Left ventricle myocardium inferior (tissue), 1 donor: ENCODE measurements around the gene SLC2A4RG. TPM values are rescaled to one million over a fixed set of nuclear protein-coding genes. Genes with fewer than 3 reads are reported as not detected.

ENCODE experiments used
- DNase-seq: peaks from one replicate; pipeline ENCODE4 v3.0.0-alpha.2; 2020
- H3K27ac ChIP-seq: fragments of 200-600 bp; replicated peaks from 2 replicates; pipeline ENCODE4 v1.8.0; 2021
- H3K27me3 ChIP-seq: fragments of 200-600 bp; 2 replicates; pipeline ENCODE4 v1.8.0; 2021; ENCODE audit warnings: low read depth
- H3K36me3 ChIP-seq: fragments of 200-600 bp; 2 replicates; pipeline ENCODE4 v1.8.0; 2021
- H3K4me1 ChIP-seq: fragments of 200-600 bp; 2 replicates; pipeline ENCODE4 v1.8.0; 2021
- H3K4me3 ChIP-seq: fragments of 200-600 bp; 2 replicates; pipeline ENCODE4 v1.8.0; 2021; ENCODE audit warnings: mild to moderate bottlenecking, moderate library complexity
- H3K9me3 ChIP-seq: fragments of 200-600 bp; replicated peaks from 2 replicates; pipeline ENCODE4 v1.8.0; 2021
- intact Hi-C: fragments of 100-400 bp; cut with micrococcal nuclease; formaldehyde crosslinking; loops from one replicate; pipeline ENCODE4 v1.11.0; 2022
- total RNA-seq: library from RNA; stranded (reverse); fragmentation: NEBNext Ultra II Directional; extraction: Animal tissue kit (Norgen Biotek cat#: 25700); gene quantifications from one replicate; pipeline ENCODE4 v1.2.1, GENCODE V29; 2021
- TF ChIP-seq, protein P1 (sequence below): fragments of 200-600 bp; IDR thresholded peaks from 2 replicates; pipeline ENCODE4 v1.8.0; 2021; ENCODE audit warnings: antibody characterized with exemption, mild to moderate bottlenecking, borderline replicate concordance
- donor health status: DM: no; HTN: yes; CAD: no; lungs with severe emphysema.

Gene SLC2A4RG
- total RNA-seq, 1 donor from 2014 or later, result 79.2 TPM

DNA sequence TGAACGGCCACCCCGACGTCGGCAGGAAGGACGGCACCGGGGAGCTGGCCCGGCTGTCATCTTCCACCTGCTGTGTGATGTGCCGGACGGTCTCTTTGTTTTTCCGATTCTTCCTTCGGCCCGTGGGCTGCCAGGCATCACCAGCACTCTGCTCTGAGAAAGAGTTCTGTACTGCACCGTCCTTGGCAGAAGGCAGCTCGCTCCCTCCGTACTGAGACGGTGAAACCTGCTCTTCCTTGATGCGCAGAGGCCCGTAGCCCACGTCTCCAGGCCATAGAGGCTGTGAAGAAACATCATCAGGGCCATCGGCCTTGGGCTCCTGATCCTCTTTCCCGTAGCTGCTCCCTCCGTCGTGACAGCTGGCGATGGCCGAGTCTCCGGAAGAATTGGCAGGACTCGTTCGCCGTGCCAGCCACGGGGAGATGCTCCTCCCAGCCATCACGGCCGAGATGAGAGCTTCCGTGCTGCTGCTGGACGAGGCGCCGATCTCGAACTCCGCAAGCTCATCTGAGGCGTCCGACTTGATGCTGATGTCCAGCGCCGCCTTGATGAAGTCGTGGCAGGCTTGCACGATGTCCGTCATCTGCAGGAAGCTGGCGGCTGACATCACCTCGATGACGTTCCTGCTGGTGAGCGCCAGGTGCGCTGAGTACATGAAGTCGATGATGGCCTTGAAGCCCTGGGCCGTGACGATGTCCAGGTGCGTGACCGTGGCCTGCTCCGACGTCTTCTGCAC is 50.4 kb downstream of the SLC2A4RG start:
- intact Hi-C loops, result no loop called here

DNA sequence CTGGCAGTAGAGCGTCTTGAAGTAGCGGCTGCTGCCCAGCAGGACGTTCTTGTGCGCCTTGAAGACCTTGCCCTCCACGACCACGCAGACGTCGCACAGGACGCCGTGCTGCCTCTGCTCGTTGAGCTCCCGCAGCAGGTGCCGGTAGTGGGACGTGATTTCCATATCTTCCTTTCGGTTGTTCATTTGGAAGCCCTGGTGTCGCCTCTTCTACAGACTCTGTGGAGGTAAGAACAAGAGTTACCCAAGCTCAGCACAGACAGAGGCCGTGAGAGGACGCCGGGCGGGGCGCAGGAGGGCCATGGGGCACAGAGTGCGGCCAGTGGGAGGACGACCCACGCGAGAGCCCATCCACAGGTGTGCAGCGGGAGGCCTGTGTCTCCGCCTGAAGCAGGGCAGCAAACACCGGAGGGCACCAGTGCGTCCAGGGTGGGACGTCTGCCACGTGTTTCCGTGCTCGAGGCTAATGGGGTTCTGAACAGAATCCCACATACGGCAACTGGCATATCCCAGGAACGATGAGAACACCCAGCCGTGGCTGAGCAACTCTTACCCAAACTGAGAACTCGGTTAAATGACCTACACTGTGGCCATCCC is 51.1 kb downstream of the SLC2A4RG start:
- intact Hi-C loops, result no loop called here
- no peak overlapping the region for H3K4me3 ChIP-seq
- peaks cover 77% of the 10 kb centered on the region for H3K4me1 ChIP-seq
- TF ChIP-seq, protein P1, sequence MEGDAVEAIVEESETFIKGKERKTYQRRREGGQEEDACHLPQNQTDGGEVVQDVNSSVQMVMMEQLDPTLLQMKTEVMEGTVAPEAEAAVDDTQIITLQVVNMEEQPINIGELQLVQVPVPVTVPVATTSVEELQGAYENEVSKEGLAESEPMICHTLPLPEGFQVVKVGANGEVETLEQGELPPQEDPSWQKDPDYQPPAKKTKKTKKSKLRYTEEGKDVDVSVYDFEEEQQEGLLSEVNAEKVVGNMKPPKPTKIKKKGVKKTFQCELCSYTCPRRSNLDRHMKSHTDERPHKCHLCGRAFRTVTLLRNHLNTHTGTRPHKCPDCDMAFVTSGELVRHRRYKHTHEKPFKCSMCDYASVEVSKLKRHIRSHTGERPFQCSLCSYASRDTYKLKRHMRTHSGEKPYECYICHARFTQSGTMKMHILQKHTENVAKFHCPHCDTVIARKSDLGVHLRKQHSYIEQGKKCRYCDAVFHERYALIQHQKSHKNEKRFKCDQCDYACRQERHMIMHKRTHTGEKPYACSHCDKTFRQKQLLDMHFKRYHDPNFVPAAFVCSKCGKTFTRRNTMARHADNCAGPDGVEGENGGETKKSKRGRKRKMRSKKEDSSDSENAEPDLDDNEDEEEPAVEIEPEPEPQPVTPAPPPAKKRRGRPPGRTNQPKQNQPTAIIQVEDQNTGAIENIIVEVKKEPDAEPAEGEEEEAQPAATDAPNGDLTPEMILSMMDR, result no peak
- no peak for DNase-seq
- H3K27me3 ChIP-seq, result no peaks in the 10 kb centered on the region
- H3K27ac ChIP-seq, result peak overlapping the region; percentile 96
- H3K9me3 ChIP-seq, result no peaks in the 10 kb centered on the region
- peaks cover 17% of the 10 kb centered on the region for H3K36me3 ChIP-seq

More for the DNA sequence above, 50.4 kb downstream of the SLC2A4RG start:
- Histone ChIP-seq H3K27ac (peak overlapping the region; percentile 96), H3K9me3 (no peaks in the 10 kb centered on the region), H3K36me3 (peaks cover 17% of the 10 kb centered on the region), H3K27me3 (no peaks in the 10 kb centered on the region), H3K4me1 (peaks cover 81% of the 10 kb centered on the region), H3K4me3 (no peak overlapping the region)
- TF ChIP-seq, protein P1, result no peak
- no peak for DNase-seq

DNA sequence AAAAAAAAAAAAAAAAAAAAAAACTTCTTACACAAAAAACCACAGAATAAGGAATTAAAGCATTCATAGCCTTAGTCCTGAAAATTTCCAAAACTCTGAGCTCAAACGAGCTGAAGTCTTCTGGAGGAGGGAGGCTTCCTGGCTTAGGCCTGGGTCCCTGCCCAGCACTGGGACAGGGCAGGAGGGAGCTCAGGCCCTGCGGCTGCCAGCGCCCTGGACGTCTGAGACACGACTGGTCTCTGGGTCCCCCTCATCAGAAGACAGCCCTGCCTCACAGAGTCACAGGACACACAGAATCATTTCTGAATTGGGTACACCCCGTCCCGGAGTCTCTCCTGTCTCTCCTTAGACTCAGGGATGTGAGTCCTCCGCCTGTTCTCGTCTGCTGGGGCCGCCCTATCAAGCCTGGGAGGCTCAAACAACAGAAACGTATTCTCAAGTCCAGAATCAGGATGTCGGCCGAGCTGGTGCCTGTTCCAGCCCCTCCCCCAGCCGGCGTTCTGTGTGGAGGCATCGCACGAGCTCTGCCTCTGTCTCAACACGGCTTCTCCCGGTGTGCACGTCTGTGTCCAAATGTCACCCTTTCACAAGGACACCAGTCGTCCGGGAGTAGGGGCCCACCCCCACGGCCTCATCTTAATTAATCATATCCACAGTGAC is 52.1 kb downstream of the SLC2A4RG start:
- DNase-seq, result peak; percentile 67
- Histone ChIP-seq H3K4me1 (peaks cover 71% of the 10 kb centered on the region), H3K36me3 (peaks cover 17% of the 10 kb centered on the region), H3K27me3 (no peaks in the 10 kb centered on the region), H3K27ac (peak overlapping the region; percentile 96), H3K9me3 (no peaks in the 10 kb centered on the region), H3K4me3 (peak overlapping the region; percentile 37)
- intact Hi-C loops, result no loop called here
- TF ChIP-seq, protein P1, result no peak

DNA sequence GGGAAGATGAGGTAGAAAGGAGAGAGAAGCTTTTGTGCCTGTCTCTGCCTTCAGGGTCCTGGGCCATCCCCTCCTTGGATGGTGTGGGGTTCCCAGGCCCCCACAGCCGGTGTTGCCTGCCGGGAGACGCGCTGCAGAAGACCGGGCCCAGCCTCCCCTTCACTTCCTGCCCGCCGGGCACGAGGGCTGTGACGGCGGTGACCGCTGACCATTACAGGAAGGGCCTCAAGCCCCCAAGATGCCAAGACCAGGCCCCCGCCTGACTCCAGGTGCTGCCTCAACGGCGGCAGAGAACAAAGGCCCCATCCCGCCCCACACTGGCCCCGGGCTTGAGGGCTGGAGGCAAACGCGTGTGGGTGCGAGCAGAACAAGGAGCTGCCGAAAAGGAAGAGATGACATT is 53.3 kb downstream of the SLC2A4RG start:
- Histone ChIP-seq H3K27me3 (no peaks in the 10 kb centered on the region), H3K27ac (peak overlapping the region; percentile 24), H3K4me1 (peaks cover 59% of the 10 kb centered on the region), H3K9me3 (no peaks in the 10 kb centered on the region), H3K4me3 (no peak overlapping the region), H3K36me3 (peaks cover 17% of the 10 kb centered on the region)
- intact Hi-C loops, result no loop called here
- DNase-seq, result no peak
- TF ChIP-seq, protein P1, result no peak

Other genes starting within 250 kb of the SLC2A4RG start
- 1,286 TPM for gene EEF1A2, start 240.7 kb upstream of the SLC2A4RG start, total RNA-seq
- 371 TPM for gene PPDPF, start 219.0 kb upstream of the SLC2A4RG start, total RNA-seq
- gene PTK6, start 202.4 kb upstream of the SLC2A4RG start, total RNA-seq, result not detected
- not detected for gene SRMS, start 192.0 kb upstream of the SLC2A4RG start, total RNA-seq
- gene FNDC11, start 185.6 kb upstream of the SLC2A4RG start, total RNA-seq, result 0.14 TPM
- 10.6 TPM for gene HELZ2, start 165.5 kb upstream of the SLC2A4RG start, total RNA-seq
- 5.3 TPM for gene GMEB2, start 112.7 kb upstream of the SLC2A4RG start, total RNA-seq
- 4.6 TPM for gene STMN3, start 86.4 kb upstream of the SLC2A4RG start, total RNA-seq
- gene RTEL1, start 81.5 kb upstream of the SLC2A4RG start, total RNA-seq, result 9.6 TPM
- 0.27 TPM for gene TNFRSF6B, start 43.1 kb upstream of the SLC2A4RG start, total RNA-seq
- gene ARFRP1, start 31.8 kb upstream of the SLC2A4RG start, total RNA-seq, result 37.1 TPM
- gene ZGPAT, start 31.7 kb upstream of the SLC2A4RG start, total RNA-seq, result 15.8 TPM
- gene LIME1, start 3.1 kb upstream of the SLC2A4RG start, total RNA-seq, result 3.4 TPM
- gene ZBTB46, start 91.5 kb downstream of the SLC2A4RG start, total RNA-seq, result 13.6 TPM
- gene ABHD16B, start 121.7 kb downstream of the SLC2A4RG start, total RNA-seq, result not detected
- 72.0 TPM for gene TPD52L2, start 125.5 kb downstream of the SLC2A4RG start, total RNA-seq
- gene DNAJC5, start 155.3 kb downstream of the SLC2A4RG start, total RNA-seq, result 42.8 TPM
- 41.0 TPM for gene UCKL1, start 216.6 kb downstream of the SLC2A4RG start, total RNA-seq
- gene ZNF512B, start 230.2 kb downstream of the SLC2A4RG start, total RNA-seq, result 12.6 TPM
- gene SAMD10, start 239.9 kb downstream of the SLC2A4RG start, total RNA-seq, result 5.6 TPM
- 46.8 TPM for gene PRPF6, start 241.4 kb downstream of the SLC2A4RG start, total RNA-seq